HG02943 (cell line): ENCODE measurements around the gene NAA15.
"Not testable (repeated sequence)": the region's sequence is repeated elsewhere in the genome, so short reads cannot be mapped to it uniquely, and the experiment has no call there.

ENCODE experiments used
- ATAC-seq: cut with Tn5 transposase; IDR thresholded peaks from one replicate; pipeline ENCODE4 v1.9.1; 2021; ENCODE audit warnings: mild to moderate bottlenecking, low read depth, moderate library complexity; ENCODE audit not compliant: unreplicated experiment

The NAA15 gene

GRCh38 chr4:139295942-139296299, 5.4 kb upstream of the NAA15 start:
- no peak for ATAC-seq

DNA sequence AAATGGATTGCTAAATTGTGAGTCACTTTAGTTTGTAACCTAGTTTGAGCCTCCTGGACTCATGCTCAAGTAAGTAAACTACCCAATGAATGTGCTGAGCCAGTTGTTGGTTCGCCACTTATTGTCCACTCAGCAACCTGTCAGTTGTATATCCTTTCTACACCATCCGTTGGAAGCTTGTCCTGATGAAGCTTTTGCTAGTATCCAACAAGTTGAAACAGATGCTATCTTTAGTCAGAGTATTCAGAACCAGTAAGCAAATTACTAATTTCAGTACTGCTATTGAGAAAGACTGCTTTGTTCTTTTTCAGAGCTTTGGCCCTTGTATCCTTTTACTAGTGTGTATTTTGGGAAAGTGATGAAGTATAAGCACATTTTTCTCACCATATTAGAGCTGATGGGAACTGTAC, 4.3 kb upstream of the NAA15 start:
- ATAC-seq = no peak

GRCh38 chr4:139299536-139299935, 1.8 kb upstream of the NAA15 start:
- no peak for ATAC-seq

DNA sequence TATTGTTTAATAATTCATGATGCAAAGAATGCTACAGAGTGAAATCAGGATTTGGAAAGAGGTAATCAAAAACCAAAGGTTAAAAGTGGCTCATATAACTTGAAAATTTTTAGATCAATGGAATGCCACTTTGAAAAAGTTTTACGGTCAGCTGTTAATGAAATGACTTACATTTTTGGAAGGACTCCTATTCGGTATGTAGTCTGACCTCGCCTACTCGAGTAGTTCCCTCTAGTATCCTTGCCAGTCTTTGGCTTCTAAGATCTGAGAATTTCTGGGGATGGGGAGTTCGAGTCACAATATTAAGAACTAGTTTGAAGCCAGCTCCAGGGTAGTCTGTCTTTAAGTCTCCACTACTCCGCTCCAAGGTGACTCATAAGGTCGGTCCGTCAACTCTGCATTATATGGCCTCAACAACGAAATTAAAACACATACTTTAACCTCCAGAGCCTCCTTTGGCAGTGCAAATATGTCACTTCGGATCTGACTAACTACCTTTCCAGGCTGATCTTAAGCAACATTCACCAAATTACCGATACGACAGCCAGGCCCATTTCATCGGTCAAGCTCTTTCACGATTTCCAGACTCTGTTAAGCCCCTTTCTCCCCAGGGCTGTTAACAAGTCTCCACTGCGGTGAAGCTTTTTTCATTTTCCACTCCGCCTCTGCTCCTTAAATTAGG, 733 bp upstream of the NAA15 start:
- peak; percentile 6 for ATAC-seq

GRCh38 chr4:139301821-139302611, 711 bp downstream of the NAA15 start, which contains the start of gene NDUFC1:
Gene NDUFC1, minus strand, starts transcription at chr4:139302477. Its CDS starts 6,679 bp downstream, at chr4:139295798.
- peak; percentile 36 for ATAC-seq

GRCh38 chr4:139304920-139305319, 3.6 kb downstream of the NAA15 start:
- ATAC-seq = no peak

DNA sequence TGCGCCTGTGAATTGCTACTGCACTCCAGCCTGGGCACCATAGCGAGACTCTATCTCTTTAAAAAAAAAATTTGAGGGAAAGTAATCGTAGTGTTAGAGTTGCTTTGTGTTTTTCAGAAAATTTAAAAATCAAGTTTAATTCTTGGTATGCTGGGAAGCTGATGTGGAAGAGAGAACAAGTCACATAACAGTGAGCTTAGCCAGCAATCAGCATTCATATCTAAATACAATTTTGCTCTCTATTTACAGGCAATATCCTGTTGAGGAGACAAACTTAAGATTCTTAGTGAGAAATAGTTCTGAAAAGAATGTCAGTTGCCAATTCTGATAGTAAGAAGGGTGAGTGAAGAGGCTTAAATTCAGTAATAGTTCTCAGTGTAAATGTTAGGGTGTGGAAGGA, 10.6 kb downstream of the NAA15 start:
- ATAC-seq = no peak

DNA sequence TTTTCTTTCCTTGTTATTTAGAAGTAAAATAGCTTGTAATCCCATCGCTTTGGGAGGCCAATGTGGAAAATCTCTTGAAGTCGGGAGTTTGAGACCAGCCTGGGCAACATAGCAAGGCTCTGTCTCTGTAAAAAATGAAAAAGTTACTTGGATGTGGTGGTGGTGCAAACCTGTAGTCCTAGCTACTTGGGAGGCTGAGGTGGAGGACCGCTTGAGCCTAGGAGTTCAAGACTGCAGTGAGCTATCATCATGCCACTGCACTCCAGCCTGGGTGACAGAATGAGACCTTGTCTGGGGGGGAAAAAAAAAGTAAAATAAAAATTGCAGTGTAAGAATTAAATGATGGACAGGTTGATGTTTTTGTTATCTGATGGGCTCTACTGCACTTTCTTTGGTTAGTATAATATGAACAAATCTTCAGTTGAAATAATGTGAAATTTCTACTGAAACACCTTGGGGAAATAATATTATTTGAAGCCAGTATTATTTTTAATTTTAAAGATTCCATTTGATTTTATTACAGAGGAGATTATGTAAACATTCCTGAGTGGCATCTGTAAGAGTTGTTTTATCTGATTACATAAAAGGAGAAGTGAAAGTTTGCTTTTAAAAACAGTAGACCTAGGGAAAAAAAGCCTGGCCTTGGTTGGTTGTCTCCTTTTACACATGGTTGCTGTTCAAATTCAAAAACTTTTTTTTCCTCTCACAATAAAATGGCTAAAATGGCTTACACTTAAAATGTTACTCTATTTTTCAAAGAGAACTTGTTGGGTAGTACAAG, 11.4 kb downstream of the NAA15 start:
- no peak for ATAC-seq

GRCh38 chr4:139313414-139313813, 12.1 kb downstream of the NAA15 start:
- ATAC-seq = not testable (repeated sequence)

DNA sequence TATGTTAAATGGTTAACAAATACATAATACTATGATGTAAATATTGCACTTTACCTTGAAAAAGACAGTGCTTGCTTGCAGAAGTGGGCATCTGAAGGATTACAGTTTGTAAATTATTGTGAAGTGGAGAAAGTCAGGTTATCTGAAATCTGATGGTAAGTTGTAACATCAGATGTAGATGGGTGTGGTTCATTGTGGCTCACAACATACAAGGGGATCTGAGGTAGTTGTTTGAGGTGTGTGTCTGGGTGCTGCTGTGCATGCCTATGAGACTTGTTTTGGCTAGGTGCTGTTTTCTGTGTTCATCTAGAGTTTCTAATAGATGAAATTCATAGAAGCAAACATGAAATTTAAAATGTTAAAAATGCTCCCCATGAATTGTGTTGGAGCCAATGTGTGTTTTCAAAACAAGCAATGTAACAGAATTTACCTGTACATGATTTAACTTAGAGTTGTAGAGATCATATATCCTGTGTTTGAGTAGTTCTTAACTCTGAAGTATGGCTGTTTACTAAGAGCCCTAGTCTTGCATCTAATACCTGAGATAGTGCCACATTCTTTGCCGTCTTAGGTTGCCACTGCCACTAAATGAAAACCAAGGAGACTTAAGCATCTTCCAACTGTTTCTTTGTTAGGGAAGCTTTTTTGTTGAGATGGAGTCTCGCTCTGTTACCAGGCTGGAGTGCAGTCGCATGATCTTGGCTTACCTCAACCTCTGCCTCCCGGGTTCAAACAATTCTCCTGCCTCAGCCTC, 12.9 kb downstream of the NAA15 start:
- no peak for ATAC-seq

DNA sequence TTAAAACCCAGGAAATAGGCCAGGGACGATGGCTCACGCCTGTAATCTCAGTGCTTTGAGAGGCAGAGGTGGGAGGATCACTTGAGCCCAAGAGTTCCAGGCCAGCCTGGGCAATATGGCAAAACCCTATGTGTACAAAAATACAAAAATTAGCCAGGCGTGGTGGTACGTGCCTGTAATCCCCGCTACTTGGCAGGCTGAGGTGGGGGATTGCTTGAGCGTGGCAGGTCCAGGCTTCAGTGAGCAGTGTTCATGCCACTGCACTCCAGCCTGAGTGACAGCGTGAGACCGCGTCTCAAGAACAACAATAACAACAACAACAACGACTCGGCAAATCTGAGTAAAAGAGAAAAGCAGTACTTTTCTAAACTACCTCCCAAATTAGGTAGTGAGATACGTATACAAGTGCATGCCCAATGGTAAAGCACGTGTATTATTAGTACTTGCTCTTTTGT, 13.9 kb downstream of the NAA15 start:
- ATAC-seq = peak; percentile 57

DNA sequence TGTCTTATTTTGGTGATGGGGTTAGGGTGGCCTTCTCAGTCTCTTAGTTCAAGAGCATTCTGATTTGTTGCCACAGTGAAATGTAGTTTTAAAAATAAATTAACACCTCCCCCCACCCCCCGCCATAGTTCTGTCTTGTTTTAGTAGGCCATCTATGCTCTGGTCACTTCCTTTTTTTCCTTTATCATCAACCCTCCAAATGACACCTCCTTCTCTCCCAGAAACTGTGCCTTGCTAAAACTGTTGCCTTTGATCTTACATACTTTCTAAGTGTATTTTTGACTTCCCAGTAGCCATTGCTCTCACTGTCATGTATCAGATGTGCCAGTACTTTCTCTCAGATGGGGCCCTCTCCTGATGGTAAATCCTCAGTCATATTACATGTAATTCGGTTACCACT, 15.4 kb downstream of the NAA15 start:
- no peak for ATAC-seq

GRCh38 chr4:139317635-139318034, 16.3 kb downstream of the NAA15 start:
- no peak for ATAC-seq

DNA sequence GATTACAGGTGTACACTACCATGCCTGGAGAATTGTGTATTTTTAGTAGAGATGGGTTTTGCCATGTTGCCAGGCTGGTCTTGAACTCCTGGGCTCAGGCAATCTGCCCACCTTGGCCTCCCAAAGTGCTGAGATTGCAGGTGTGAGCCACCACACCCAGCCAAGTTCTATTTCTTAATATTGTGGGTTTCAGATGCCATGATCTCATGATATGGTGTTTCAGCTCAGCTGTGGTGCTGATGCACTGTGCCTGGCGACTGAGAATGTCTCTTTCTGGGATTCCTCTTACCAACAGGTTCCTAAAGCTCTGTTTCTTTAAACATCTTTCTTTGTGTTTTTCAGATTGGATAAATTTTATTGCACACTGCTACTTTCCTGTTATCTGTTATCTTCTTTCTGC, 18.3 kb downstream of the NAA15 start:
- no peak for ATAC-seq

DNA sequence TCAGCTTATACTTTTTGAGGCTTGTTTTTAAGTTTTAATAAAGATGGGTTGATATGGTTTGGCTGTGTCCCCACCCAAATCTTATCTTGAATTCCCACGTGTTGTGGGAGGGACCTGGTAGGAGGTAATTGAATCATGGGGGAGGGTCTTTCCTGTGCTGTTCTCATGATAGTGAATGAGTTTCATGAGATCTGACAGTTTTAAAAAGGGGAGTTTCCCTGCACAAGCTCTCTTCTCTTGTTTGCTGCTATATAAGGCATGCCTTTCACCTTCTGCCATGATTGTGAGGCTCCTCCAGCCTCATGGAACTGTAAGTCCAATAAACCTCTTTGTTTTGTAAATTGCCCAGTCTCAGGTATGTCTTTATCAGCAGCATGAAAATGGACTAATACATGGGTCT, 20.8 kb downstream of the NAA15 start:
- ATAC-seq = not testable (repeated sequence)

DNA sequence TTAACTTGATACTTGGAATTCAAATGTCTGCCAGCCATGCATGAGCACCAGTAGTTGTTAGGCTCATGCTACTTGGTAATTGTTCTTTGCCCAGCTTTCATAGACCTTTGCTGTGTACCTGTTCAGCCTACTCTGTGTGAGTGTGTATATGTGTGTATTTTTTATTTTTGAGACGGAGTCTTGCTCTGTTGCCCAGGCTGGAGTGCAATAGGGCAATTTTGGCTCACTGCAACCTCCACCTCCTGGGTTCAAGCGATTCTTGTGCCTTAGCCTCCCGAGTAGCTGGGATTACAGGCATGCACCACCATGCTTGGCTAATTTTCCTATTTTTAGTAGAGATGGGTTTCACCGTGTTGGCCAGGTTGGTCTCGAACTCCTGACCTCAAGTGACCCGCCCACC, 21.2 kb downstream of the NAA15 start:
- ATAC-seq = not testable (repeated sequence)

GRCh38 chr4:139324620-139325019, 23.3 kb downstream of the NAA15 start:
- no peak for ATAC-seq

- no peak for ATAC-seq
Measured at GRCh38 chr4:139329665-139330200, 28.4 kb downstream of the NAA15 start.

- no peak for ATAC-seq
Measured at GRCh38 chr4:139330283-139330682, 29.0 kb downstream of the NAA15 start.

- no peak for ATAC-seq
Measured at GRCh38 chr4:139331185-139331584, 29.9 kb downstream of the NAA15 start.
